H1 (cell line): ENCODE results near the gene ALPP. TPM values are rescaled to one million over a fixed set of nuclear protein-coding genes. Genes with fewer than 3 reads are reported as not detected.

Experiments used
- CTCF ChIA-PET: fragments of 300-600 bp; sonication (Branson Sonifier 250); formaldehyde crosslinking; loops from one replicate; lab custom pipeline; 2021; ENCODE audit not compliant: partially characterized antibody; lab: Charles Lee
- POLR2A ChIA-PET: fragments of 300-600 bp; sonication (Branson Sonifier 250); formaldehyde crosslinking; loops from one replicate; lab custom pipeline; 2021; ENCODE audit warnings: inconsistent platforms; ENCODE audit not compliant: partially characterized antibody; lab: Charles Lee
- DNase-seq, 2 experiments: peaks; one replicate each; pipeline versions ENCODE4 v3.0.0 to v3.0.0-alpha.2; 2010 to 2022; ENCODE audit warnings: low spot score in 2 of 2, low read depth in 1 of 2, mixed read lengths in 1 of 2
- FAIRE-seq: peaks from 2 replicates; lab custom pipeline; 2011; peaks lifted over from hg19 to GRCh38; lab: Jason Lieb, UNC
- H2AFZ ChIP-seq: 2 replicates; pipeline ENCODE4 v1.8.1; 2012; ENCODE audit warnings: low read length, inconsistent platforms
- H2AK5ac ChIP-seq: 2 replicates; pipeline ENCODE4 v1.6.1; 2013; ENCODE audit warnings: low read depth, low read length
- H2BK120ac ChIP-seq: replicated peaks from 2 replicates; pipeline ENCODE3; 2013; ENCODE audit warnings: low read depth, low read length, inconsistent platforms
- H2BK12ac ChIP-seq: 2 replicates; pipeline ENCODE4 v1.6.1; 2013; ENCODE audit warnings: low read depth, low read length
- H2BK15ac ChIP-seq: 2 replicates; pipeline ENCODE4 v1.6.1; 2013; ENCODE audit warnings: low read length
- H2BK20ac ChIP-seq: 2 replicates; pipeline ENCODE4 v1.6.1; 2013; ENCODE audit warnings: low read length
- H2BK5ac ChIP-seq: 2 replicates; pipeline ENCODE4 v1.6.1; 2013; ENCODE audit warnings: low read depth, low read length
- H3K14ac ChIP-seq: 2 replicates; pipeline ENCODE4 v1.6.1; 2013; ENCODE audit warnings: inconsistent platforms; ENCODE audit not compliant: insufficient read length
- H3K18ac ChIP-seq: 2 replicates; pipeline ENCODE4 v1.6.1; 2013; ENCODE audit warnings: low read length; ENCODE audit errors: extremely low read depth
- H3K23ac ChIP-seq: 2 replicates; pipeline ENCODE4 v1.6.1; 2013; ENCODE audit warnings: inconsistent platforms; ENCODE audit not compliant: insufficient read length
- H3K23me2 ChIP-seq: 2 replicates; pipeline ENCODE4 v1.6.1; 2013; ENCODE audit warnings: low read depth, low read length
- H3K27ac ChIP-seq: 2 replicates; pipeline ENCODE4 v1.6.1; 2011; ENCODE audit warnings: low read depth, low read length, inconsistent platforms
- H3K27me3 ChIP-seq, 4 experiments: replicated peaks in 1 of 4; 1 replicate in 1 of 4; 2 replicates in 3 of 4; pipeline versions ENCODE4 v1.6.1 to v1.8.1; 2011 to 2013; ENCODE audit warnings: low read length in 3 of 4, mild to moderate bottlenecking in 3 of 4, inconsistent platforms in 2 of 4, mixed read lengths in 2 of 4, moderate library complexity in 1 of 4; ENCODE audit not compliant: control insufficient read depth in 3 of 4, insufficient read depth in 3 of 4; ENCODE audit errors: extremely low read depth in 1 of 4
- H3K36me3 ChIP-seq, 4 experiments: 2 replicates each; pipeline versions ENCODE4 v1.6.1 to v1.8.1; 2011 to 2013; ENCODE audit warnings: mild to moderate bottlenecking in 4 of 4, low read length in 3 of 4, moderate library complexity in 2 of 4, control low read depth in 1 of 4, inconsistent platforms in 1 of 4; ENCODE audit not compliant: insufficient read depth in 4 of 4, control insufficient read depth in 2 of 4
- H3K4ac ChIP-seq: replicated peaks from 2 replicates; pipeline ENCODE3; 2013; ENCODE audit warnings: low read length, low read depth, mixed read lengths, inconsistent platforms; ENCODE audit not compliant: insufficient read length
- H3K4me1 ChIP-seq, 4 experiments: replicated peaks in 1 of 4; 1 replicate in 1 of 4; 2 replicates in 3 of 4; pipeline versions ENCODE4 v1.6.1 to v1.8.1; 2011 to 2013; ENCODE audit warnings: low read length in 3 of 4, inconsistent platforms in 2 of 4, mixed read lengths in 1 of 4; ENCODE audit not compliant: insufficient read depth in 4 of 4, control insufficient read depth in 3 of 4
- H3K4me2 ChIP-seq, 2 experiments: 2 replicates each; pipeline versions ENCODE4 v1.6.1 to v1.8.1; 2011 to 2013; ENCODE audit warnings: low read depth in 2 of 2, low read length in 2 of 2, control low read depth in 1 of 2, inconsistent platforms in 1 of 2, mild to moderate bottlenecking in 1 of 2; ENCODE audit not compliant: insufficient read depth in 1 of 2
- H3K4me3 ChIP-seq, 4 experiments: fragments of 200-600, 300-600 bp in 1 of 4; sonication (generic), shearing (Covaris generic), sonication (Bioruptor Twin) in 1 of 4; 2 replicates each; pipeline versions ENCODE4 v1.5.1 to v1.8.1; 2011 to 2016; ENCODE audit warnings: low read length in 4 of 4, low read depth in 3 of 4, control low read depth in 2 of 4, inconsistent platforms in 2 of 4, mild to moderate bottlenecking in 2 of 4, mixed read lengths in 1 of 4, moderate library complexity in 1 of 4; ENCODE audit not compliant: insufficient read depth in 2 of 4; ENCODE audit errors: extremely low read depth in 1 of 4
- H3K56ac ChIP-seq: replicated peaks from 2 replicates; pipeline ENCODE3; 2013; ENCODE audit warnings: low read depth, mild to moderate bottlenecking, mixed read lengths, low read length, inconsistent platforms; ENCODE audit not compliant: insufficient read length
- H3K79me1 ChIP-seq: 2 replicates; pipeline ENCODE4 v1.6.1; 2013; ENCODE audit warnings: low read depth, low read length, control low read depth
- H3K79me2 ChIP-seq, 2 experiments: 2 replicates each; pipeline versions ENCODE4 v1.6.1 to v1.8.1; 2012 to 2013; ENCODE audit warnings: low read length in 2 of 2, mild to moderate bottlenecking in 2 of 2, inconsistent platforms in 1 of 2; ENCODE audit not compliant: insufficient read depth in 2 of 2, control insufficient read depth in 1 of 2
- H3K9ac ChIP-seq, 4 experiments: replicated peaks in 1 of 4; 1 replicate in 1 of 4; 2 replicates in 3 of 4; pipeline versions ENCODE4 v1.6.1 to v1.8.1; 2011 to 2013; ENCODE audit warnings: low read depth in 3 of 4, low read length in 3 of 4, control low read depth in 2 of 4, mild to moderate bottlenecking in 2 of 4, moderate library complexity in 2 of 4, inconsistent platforms in 1 of 4; ENCODE audit errors: extremely low read depth in 1 of 4
- H3K9me3 ChIP-seq, 2 experiments: 2 replicates each; pipeline versions ENCODE4 v1.6.1 to v1.8.1; 2012 to 2013; ENCODE audit warnings: mild to moderate bottlenecking in 2 of 2, moderate library complexity in 2 of 2, control low read depth in 1 of 2, inconsistent platforms in 1 of 2, low read depth in 1 of 2, low read length in 1 of 2, mixed read lengths in 1 of 2; ENCODE audit not compliant: insufficient read depth in 2 of 2
- H4K20me1 ChIP-seq, 2 experiments: replicated peaks in 1 of 2; 2 replicates each; pipeline versions ENCODE3 to v1.8.1; 2011 to 2013; ENCODE audit warnings: inconsistent platforms in 2 of 2, low read length in 2 of 2, mild to moderate bottlenecking in 1 of 2; ENCODE audit not compliant: insufficient read depth in 2 of 2, control insufficient read depth in 1 of 2
- H4K5ac ChIP-seq: 2 replicates; pipeline ENCODE4 v1.6.1; 2013; ENCODE audit warnings: low read length, low read depth, mixed read lengths, inconsistent platforms; ENCODE audit not compliant: insufficient read length
- H4K8ac ChIP-seq: 2 replicates; pipeline ENCODE4 v1.8.0; 2013; ENCODE audit warnings: mild to moderate bottlenecking, moderate library complexity, low read length, inconsistent platforms; ENCODE audit not compliant: insufficient read depth; ENCODE audit errors: extremely low read depth
- H4K91ac ChIP-seq: replicated peaks from 2 replicates; pipeline ENCODE3; 2013; ENCODE audit warnings: low read length, mixed read lengths, inconsistent platforms; ENCODE audit not compliant: insufficient read length
- TBP ChIP-seq: IDR thresholded peaks from 2 replicates; pipeline ENCODE4 v1.6.1; 2011; ENCODE audit warnings: low read depth, low read length, improper control_type of control experiment
- WGBS, 2 experiments: shearing (Covaris generic) in 1 of 2; methylation state at CpG; one replicate each; pipeline versions ENCODE4 v1.1.6 to v1.1.7; 2013 to 2015; ENCODE audit warnings: low lambda C conversion rate in 2 of 2, mixed read lengths in 2 of 2, inconsistent platforms in 1 of 2, low coverage in 1 of 2, missing lambda C conversion rate in 1 of 2; ENCODE audit not compliant: insufficient replicate concordance in 2 of 2, insufficient coverage in 1 of 2, insufficient read length in 1 of 2; ENCODE audit errors: extremely low coverage in 1 of 2, missing lambda C conversion rate in 1 of 2; 5-methylcytosine and 5-hydroxymethylcytosine counted together
- polyA plus RNA-seq, 7 experiments: library from polyadenylated mRNA; depleted of rRNA in 3 of 7; stranded (reverse) in 5 of 7; unstranded in 2 of 7; fragments of >200 nt in 5 of 7; fragments of 200-250 nt in 2 of 7; gene quantifications; 1 replicate in 5 of 7; 2 replicates in 1 of 7; 4 replicates in 1 of 7; pipeline versions ENCODE4 v1.2.1 to v1.2.3, GENCODE V29; 2011 to 2013; ENCODE audit warnings: missing spikeins in 2 of 7, mixed read lengths in 2 of 7
- total RNA-seq: library from RNA; stranded (reverse); fragmentation: NEBNext Ultra II Directional; extraction: Animal tissue kit (Norgen Biotek cat#: 25700); gene quantifications from 2 replicates; pipeline ENCODE4 v1.2.1, GENCODE V29; 2021

Gene ALPP
- total and polyA plus RNA-seq, 2 of the 8 experiments (the other 6 are each of a cell fraction or from before 2014, with no cell fraction given), result 0.15 TPM

DNA sequence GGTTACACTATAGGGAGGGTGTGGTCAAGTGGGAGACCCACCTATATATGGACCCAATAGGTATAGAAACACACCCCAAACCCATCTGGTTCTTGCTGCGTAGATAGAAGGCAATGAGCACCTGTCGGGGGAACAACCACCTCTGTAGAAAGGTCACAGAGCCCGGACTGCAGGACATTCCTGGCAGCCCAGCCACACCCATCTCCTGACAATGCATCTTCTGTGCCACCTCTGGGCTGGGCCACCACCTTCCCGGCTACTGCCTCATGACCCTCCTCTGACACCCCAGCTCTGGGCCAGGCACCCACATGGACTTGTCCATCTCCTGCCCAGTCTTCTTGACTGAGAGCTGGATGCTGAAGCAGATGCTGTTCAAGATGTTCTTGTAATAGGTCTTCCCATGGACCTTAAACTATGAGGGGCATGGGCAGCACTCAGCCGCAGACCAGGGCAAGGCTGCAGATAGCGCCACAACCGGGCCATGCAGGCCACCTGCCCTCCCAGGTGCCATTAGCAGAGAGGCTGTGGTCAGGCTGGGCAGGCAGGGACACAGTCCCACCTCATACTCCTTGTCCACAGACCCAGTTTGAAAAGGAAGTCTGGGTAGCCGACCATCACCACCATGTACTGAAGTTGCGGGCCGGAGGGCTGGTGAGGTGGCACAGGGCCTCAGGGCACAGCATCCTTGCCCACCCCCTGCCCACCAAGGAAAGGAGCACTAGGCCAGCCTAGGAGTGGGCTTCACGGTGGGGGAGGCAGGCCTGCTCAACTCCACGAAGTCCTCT is 37.4 kb downstream of the ALPP start:
- no peak for FAIRE-seq
- no peak for DNase-seq
- H3K4ac ChIP-seq, result no peak overlapping the region

More for the DNA sequence above, 37.4 kb downstream of the ALPP start:
- no peak overlapping the region for H3K27ac ChIP-seq
- H3K4me1 ChIP-seq, result peaks cover 0 to 18% (median 7%) of the 10 kb centered on the region in 4 experiments; a peak in 6 of 7 replicates
- no peak overlapping the region for H4K5ac ChIP-seq
- TF ChIP-seq TBP, result no peak
- H2AFZ ChIP-seq, result no peak overlapping the region
- no peak overlapping the region for H3K56ac ChIP-seq
- H3K14ac ChIP-seq, result no peak overlapping the region
- H3K36me3 ChIP-seq, result peaks cover 8 to 68% (median 35%) of the 10 kb centered on the region in 4 experiments
- H3K23ac ChIP-seq, result no peak overlapping the region
- no peaks in the 10 kb centered on the region for H3K9me3 ChIP-seq
- ChIA-PET POLR2A (interaction anchor here (0.6 to 8.5 kb wide), 6 partner anchors 9 to 45 kb away, joined by 4 to 70 read pairs (median 23); partner anchors contain the start of gene ALPG), CTCF (interaction anchor here (0.9 to 9.8 kb wide), 10 partner anchors 12 to 491 kb away, joined by 3 to 80 read pairs (median 4); no protein-coding TSS in a partner anchor)
- no peak overlapping the region for H3K4me3 ChIP-seq
- H3K79me1 ChIP-seq, result peaks cover 4% of the 10 kb centered on the region
- H2AK5ac ChIP-seq, result no peak overlapping the region
- no peak overlapping the region for H2BK5ac ChIP-seq
- no peak overlapping the region for H2BK20ac ChIP-seq
- H4K91ac ChIP-seq, result no peak overlapping the region
- 0 out of 2 replicates have a peak overlapping the region, but pooled peaks have one; percentile 11 for H4K8ac ChIP-seq
- 95% methylated on average over 12 of the region's 12 CpGs; no CpG with 5 or more reads in 1 of the 2 experiments for WGBS, 2 experiments
- H3K9ac ChIP-seq, result no peak overlapping the region
- peaks cover 21% of the 10 kb centered on the region; the same call in 1 of the 2 replicates for H3K23me2 ChIP-seq
- H2BK120ac ChIP-seq, result no peak overlapping the region
- H4K20me1 ChIP-seq, result peaks cover 5 to 13% of the 10 kb centered on the region in 2 experiments
- peaks cover 12 to 30% (median 29%) of the 10 kb centered on the region in 4 experiments for H3K27me3 ChIP-seq
- H3K79me2 ChIP-seq, result peaks cover 0 to 38% of the 10 kb centered on the region in 2 experiments; a peak in 2 of 4 replicates
- no peak overlapping the region for H3K4me2 ChIP-seq
- no peak overlapping the region for H2BK12ac ChIP-seq
- no peak overlapping the region for H3K18ac ChIP-seq
- no peak overlapping the region for H2BK15ac ChIP-seq
